LNCAP (cell line): Measurements from ENCODE around the gene ANKLE1.

Experiments
- CTCF ChIP-seq: fragments of 450-650 bp; IDR thresholded peaks from 2 replicates; pipeline ENCODE4 v1.5.1; 2017; ENCODE audit warnings: mild to moderate bottlenecking

Gene ANKLE1

GRCh38 chr19:17331045-17331558 is 49.4 kb downstream of the ANKLE1 start:
- TF ChIP-seq CTCF: no peak

- TF ChIP-seq CTCF: no peak
These were observed 50.6 kb downstream of the ANKLE1 start for GRCh38 chr19:17332360-17332676.

- no peak for TF ChIP-seq CTCF
These were observed 51.2 kb downstream of the ANKLE1 start for GRCh38 chr19:17332677-17333581.

GRCh38 chr19:17333611-17334413 is 52.1 kb downstream of the ANKLE1 start:
- TF ChIP-seq CTCF: no peak

- TF ChIP-seq CTCF: no peak
These were observed 53.0 kb downstream of the ANKLE1 start, which contains the start of gene ANO8 for GRCh38 chr19:17334414-17335409. Gene ANO8, minus strand, starts transcription at chr19:17334855. Its CDS starts 185 bp downstream, at chr19:17334670.

- no peak for TF ChIP-seq CTCF
These were observed 53.9 kb downstream of the ANKLE1 start for GRCh38 chr19:17335575-17335974.
